Right cardiac atrium (tissue), 5 donors: ENCODE data around the gene RIPPLY1. TPM values are rescaled to one million over a fixed set of nuclear protein-coding genes. Genes with fewer than 3 reads are reported as not detected.
"Not testable (repeated sequence)": the region's sequence is repeated elsewhere in the genome, so short reads cannot be mapped to it uniquely, and the experiment has no call there.

ENCODE experiments used
- ATAC-seq, 2 donors: fragments of 200-7000 bp; cut with Tn5 transposase; one replicate each; pipeline versions ENCODE4 v1.8.0 to v1.9.1; 2020; ENCODE audit warnings: moderate library complexity in 2 of 2, mild to moderate bottlenecking in 1 of 2
- DNase-seq, 3 donors: peaks; one replicate each; pipeline ENCODE4 v3.0.0-alpha.2; 2020
- H3K27ac ChIP-seq: one replicate; pipeline ENCODE4 v1.5.1; 2013; ENCODE audit warnings: mild to moderate bottlenecking, low read length, control low read depth, moderate library complexity
- H3K27me3 ChIP-seq: one replicate; pipeline ENCODE4 v1.6.1; 2013; ENCODE audit not compliant: control insufficient read depth, insufficient read depth
- H3K4me1 ChIP-seq: one replicate; pipeline ENCODE4 v1.6.1; 2013; ENCODE audit warnings: low read length; ENCODE audit not compliant: control insufficient read depth, insufficient read depth
- H3K4me3 ChIP-seq: one replicate; pipeline ENCODE4 v1.5.1; 2013; ENCODE audit warnings: low read length, control low read depth
- H3K9me3 ChIP-seq: one replicate; pipeline ENCODE4 v1.6.1; 2013; ENCODE audit warnings: low read length; ENCODE audit not compliant: control insufficient read depth
- WGBS: extraction: QIAGEN DNeasy Blood & Tissue Kit; methylation state at CpG from one replicate; pipeline ENCODE4 v1.1.7; 2013; 5-methylcytosine and 5-hydroxymethylcytosine counted together
- intact Hi-C, 4 donors: fragments of 100-400 bp; cut with DNase I; formaldehyde crosslinking; loops; one replicate each; pipeline versions ENCODE4 v1.11.0 to v1.14.0; 2022 to 2023
- polyA plus RNA-seq: library from polyadenylated mRNA; stranded (reverse); fragments of 200-250 nt; gene quantifications from one replicate; pipeline ENCODE4 v1.2.3, GENCODE V29; 2013
- total RNA-seq, 4 donors: library from RNA; stranded (reverse); fragmentation: NEBNext Ultra II Directional; extraction: Animal tissue kit (Norgen Biotek cat#: 25700); gene quantifications; one replicate each; pipeline ENCODE4 v1.2.1, GENCODE V29; 2021
- donor health status: healthy with polysubstance abuse.
- donor health status: DM: no; HTN: yes; CAD: no.
- donor health status: DM: no; HTN: no; CAD: no.
- donor health status: DM: no; HTN: yes; CAD: no; lungs with severe emphysema.
- donor health status: DM: yes; HTN: yes; CAD: no.

RIPPLY1 gene
- total and polyA plus RNA-seq, 5 donors, result not detected

DNA sequence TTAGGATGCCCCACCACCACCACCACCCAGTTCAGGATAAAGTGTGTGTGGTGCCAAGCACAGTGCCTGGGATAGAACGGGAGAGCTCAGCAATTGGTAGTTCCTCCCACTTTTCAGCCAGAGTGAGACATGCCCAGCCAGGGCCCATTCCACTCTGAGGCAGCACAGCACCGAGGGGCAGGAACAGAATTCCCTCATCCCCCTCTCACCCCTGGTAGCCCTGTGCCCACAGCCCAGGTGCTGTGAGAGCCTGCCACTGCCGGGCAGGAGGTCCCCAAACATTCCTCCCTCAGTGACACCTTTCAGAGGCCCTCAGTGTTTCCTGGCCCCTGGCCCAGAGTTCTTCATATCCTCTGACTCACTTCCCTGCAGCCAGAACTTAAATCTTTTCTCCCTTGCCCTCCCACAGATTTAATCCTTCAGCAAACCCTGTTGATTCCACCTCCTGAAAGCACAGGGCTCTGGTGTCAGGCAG, 8.1 kb downstream of the RIPPLY1 start:
- intact Hi-C loops, result loop anchor here in 1 of 4 donors (5.0 kb wide), 1 partner anchor 57 kb away; no protein-coding TSS in a partner anchor
- ATAC-seq (peak in 1 of 2 donors; percentile 65), DNase-seq (peak in 2 of 3 donors; percentile 35 to 40)
- no peaks in the 10 kb centered on the region for H3K27me3 ChIP-seq
- peaks cover 3% of the 10 kb centered on the region for H3K4me1 ChIP-seq
- H3K9me3 ChIP-seq, result no peaks in the 10 kb centered on the region
- H3K27ac ChIP-seq, result no peak overlapping the region
- 41% methylated on average over 3 of the region's 3 CpGs for WGBS
- H3K4me3 ChIP-seq, result no peak overlapping the region

DNA sequence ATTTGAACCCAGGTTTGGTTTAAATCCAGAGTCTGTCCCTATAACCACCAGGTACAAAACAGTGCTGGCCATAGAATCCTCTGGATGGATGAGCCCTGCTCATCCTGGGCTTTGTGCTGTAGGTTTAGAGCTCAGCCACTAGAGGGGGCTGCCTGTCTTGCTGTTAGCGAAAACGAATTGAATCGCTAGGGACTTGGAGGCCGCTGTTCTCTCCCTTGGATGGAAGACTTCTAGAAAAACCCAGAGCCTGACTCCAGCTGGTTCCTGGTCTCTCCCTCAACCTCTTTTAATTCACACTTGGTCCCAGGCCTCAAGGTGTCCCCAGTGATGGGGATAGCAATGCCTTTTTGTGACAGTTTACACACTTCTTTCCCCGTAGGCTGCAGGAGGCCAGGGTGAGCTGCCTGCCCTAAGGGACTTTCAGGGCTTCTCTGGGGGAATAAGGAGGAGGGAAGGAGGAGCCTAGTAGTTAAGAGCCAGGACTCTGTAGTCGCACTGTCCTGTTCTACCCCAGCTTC, 8.7 kb downstream of the RIPPLY1 start:
- WGBS, result 22% methylated on average over 6 of the region's 6 CpGs
- Histone ChIP-seq H3K9me3 (no peaks in the 10 kb centered on the region), H3K27me3 (no peaks in the 10 kb centered on the region), H3K4me3 (no peak overlapping the region), H3K4me1 (peaks cover 3% of the 10 kb centered on the region), H3K27ac (no peak overlapping the region)
- ATAC-seq (peak; percentile 81 to 88), DNase-seq (peak; percentile 34 to 62 (median 59))
- intact Hi-C loops, result no loop called here

DNA sequence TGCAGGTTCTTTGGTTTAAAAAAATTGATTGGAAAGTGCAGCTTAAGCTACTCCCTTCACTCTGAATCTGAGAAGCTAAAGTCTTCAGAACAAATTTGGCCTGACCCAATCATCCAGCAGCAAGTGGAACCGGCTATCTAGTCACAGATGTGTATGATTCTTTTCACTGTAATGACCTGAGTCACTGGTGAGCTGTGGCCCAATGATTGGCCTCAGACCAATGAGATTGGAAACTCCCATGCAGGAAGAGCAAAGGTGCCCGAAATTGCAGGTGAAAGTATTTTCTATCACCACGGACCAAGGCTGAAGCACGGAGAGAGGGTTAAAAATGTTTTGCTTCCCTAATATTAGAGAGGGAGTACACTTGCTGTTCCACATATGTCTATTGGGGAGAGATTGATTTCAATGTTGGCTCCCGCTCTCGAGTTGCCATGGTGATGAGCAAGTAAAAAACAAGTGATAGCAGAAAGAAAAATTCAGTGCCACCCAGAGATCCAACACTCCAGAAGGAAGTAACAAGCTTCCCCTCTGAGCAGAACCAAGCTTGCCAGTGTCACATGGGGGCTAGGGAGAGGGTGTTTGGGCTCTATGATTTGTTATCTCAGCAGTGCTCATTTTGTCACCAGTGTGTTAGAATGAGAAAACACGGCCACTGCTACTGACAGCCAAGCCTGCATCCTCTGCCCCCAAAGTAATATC, 11.2 kb downstream of the RIPPLY1 start:
- H3K4me1 ChIP-seq, result peaks cover 3% of the 10 kb centered on the region
- no peak overlapping the region for H3K27ac ChIP-seq
- intact Hi-C loops, result no loop called here
- H3K4me3 ChIP-seq, result no peak overlapping the region
- no peak for ATAC-seq
- no peak for DNase-seq
- no peaks in the 10 kb centered on the region for H3K9me3 ChIP-seq
- H3K27me3 ChIP-seq, result no peaks in the 10 kb centered on the region
- WGBS, result 53% methylated on average over 7 of the region's 7 CpGs

DNA sequence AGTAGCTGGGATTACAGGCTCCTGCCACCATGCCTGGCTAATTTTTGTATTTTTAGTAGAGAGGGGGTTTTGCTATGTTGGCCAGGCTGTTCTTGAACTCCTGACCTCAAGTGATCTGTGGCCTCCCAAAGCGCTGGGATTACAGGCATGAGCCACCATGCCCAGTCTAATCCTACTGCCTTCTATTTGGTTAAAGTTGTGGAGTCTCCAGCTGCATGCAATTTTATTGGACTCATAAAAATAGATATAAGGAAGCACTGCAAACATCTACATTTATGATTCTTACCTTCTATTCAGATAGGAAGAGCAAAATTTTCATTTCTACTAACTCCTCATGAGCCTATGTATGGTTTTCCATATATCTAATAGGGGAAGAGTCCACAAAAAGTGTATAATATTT, 13.7 kb downstream of the RIPPLY1 start:
- no peak for ATAC-seq
- 80% methylated on average over 1 of the region's 1 CpG for WGBS

DNA sequence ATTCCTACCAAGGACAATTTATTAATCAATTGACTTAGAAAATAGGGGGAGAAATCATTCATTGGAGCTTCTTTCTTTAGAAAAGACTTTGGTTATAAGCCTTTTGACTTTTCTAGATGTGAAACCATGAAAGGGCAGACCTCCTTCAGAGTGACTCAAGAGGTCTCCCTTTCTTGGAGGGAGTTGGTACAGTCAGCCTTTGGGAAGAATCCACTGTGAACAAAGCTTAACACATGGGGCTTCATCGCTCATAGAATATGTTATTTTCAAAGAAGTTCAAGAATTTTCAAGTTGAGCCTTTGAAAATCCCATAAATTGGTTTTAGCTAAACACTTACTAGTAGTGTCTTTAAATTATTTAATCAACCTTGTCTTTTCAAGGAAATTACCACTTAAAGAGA, 28.0 kb downstream of the RIPPLY1 start:
- H3K27ac ChIP-seq, result no peak overlapping the region
- ATAC-seq (no peak), DNase-seq (no peak)
- H3K4me1 ChIP-seq, result no peaks in the 10 kb centered on the region
- no peaks in the 10 kb centered on the region for H3K27me3 ChIP-seq
- WGBS, result 94% methylated on average over 1 of the region's 1 CpG
- intact Hi-C loops, result no loop called here
- no peaks in the 10 kb centered on the region for H3K9me3 ChIP-seq
- no peak overlapping the region for H3K4me3 ChIP-seq

More for the DNA sequence above, 13.7 kb downstream of the RIPPLY1 start:
- H3K9me3 ChIP-seq, result no peaks in the 10 kb centered on the region
- H3K4me1 ChIP-seq, result no peaks in the 10 kb centered on the region
- intact Hi-C loops, result no loop called here
- DNase-seq, result no peak
- no peak overlapping the region for H3K4me3 ChIP-seq
- H3K27me3 ChIP-seq, result no peaks in the 10 kb centered on the region
- no peak overlapping the region for H3K27ac ChIP-seq

DNA sequence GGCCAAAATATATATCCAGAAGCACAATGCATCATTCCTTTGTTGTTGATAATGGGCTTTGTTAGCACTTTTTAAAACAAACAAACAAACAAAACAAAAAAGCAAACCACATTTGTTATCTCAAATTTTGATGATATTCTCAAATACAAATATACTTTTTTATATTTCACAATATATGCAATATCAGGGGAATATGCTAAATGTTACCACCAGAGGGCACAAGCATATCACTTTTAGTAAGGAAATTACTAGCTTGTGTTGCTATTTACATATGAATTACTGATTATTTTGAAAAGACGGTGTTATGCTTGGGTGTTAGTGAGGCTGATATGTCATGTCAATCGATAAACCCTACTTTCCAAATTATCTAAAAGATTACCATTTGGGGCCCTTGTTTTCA, 29.1 kb downstream of the RIPPLY1 start:
- Histone ChIP-seq H3K4me3 (no peak overlapping the region), H3K9me3 (no peaks in the 10 kb centered on the region), H3K4me1 (no peaks in the 10 kb centered on the region), H3K27me3 (no peaks in the 10 kb centered on the region), H3K27ac (no peak overlapping the region)
- intact Hi-C loops, result no loop called here
- DNase-seq (no peak), ATAC-seq (no peak)
- 82% methylated on average over 2 of the region's 2 CpGs for WGBS

DNA sequence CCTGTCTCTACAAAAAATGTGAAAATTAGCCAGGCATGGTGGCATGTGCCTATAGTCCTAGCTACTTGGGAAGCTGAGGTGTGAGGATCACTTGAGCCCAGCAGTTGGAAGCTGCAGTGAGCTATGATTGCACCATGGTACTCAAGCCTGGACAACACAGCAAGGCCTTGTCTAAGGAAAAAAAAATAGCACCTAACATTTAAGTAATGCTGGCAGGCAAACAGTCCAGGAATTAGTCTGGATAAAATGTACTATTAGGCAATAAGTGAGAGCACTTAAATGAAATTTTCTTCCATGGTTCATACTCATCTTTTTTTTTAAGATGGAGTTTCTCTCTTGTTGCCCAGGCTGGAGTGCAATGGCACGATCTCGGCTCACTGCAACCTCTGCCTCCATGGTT, 30.3 kb downstream of the RIPPLY1 start:
- intact Hi-C loops, result not testable (repeated sequence)

DNA sequence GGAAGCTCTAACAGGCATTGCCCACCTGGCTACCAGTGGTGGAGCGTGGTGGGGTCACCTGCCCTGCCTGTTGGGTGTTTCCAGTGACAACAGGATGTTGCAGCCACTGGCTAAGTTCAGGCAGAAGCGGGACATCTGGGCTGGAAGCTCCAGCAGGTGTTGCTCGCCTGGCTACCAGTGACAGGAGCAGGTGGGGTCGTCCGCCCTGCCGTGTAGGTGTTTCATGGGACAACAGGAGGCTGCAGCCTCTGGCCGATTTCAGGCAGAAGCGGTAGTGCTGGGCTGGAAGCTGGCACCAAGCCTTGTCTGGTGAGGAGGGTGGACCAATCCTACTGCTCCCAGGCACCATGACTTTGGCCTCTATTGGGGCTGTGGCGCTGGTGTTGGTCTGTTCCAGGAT, 39.4 kb downstream of the RIPPLY1 start:
- no peak overlapping the region for H3K4me3 ChIP-seq
- H3K27me3 ChIP-seq, result no peaks in the 10 kb centered on the region
- WGBS, result 98% methylated on average over 9 of the region's 9 CpGs
- ATAC-seq, result no peak
- peak in 1 of 3 donors; percentile 22 for DNase-seq
- H3K9me3 ChIP-seq, result no peaks in the 10 kb centered on the region
- no peaks in the 10 kb centered on the region for H3K4me1 ChIP-seq
- intact Hi-C loops, result no loop called here
- no peak overlapping the region for H3K27ac ChIP-seq

More for the DNA sequence above, 30.3 kb downstream of the RIPPLY1 start:
- H3K9me3 ChIP-seq, DNase-seq, ATAC-seq, H3K27ac ChIP-seq, H3K4me1 ChIP-seq, H3K4me3 ChIP-seq, H3K27me3 ChIP-seq: not testable (repeated sequence)
- 100% methylated on average over 2 of the region's 2 CpGs for WGBS

DNA sequence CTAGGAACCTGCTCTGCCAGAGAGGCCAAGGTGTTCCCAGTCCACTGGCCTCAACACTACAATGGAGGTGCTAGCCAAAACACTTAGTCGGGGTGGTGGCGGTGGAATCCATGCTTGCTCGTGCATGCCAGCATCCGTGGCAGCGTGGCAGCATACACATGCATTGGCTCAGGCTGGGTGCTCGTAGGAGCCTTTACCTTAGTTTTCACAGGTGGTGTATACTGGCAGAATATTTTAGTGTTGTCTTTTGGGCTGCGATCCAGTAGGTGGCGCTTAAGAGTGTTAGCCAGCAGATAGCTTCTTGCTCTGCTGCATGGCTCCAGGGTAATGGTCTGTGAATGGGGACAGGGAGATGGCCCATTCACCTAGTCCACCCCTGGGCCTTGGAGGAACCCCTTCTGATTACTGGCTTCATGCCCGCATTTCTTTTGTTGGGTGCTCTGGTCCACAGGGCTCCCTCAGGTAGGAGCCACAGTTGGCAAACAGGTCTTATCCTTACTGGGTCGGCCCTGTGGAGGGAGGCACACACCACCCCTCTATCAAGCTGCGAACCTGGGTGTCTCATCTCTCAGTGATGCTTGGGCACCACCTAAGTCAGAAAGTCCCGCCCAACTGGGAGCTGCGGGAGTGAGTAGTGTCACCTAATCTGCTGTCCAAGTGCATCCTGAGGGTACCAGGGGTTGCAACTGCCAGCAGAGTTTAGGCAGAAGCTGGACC, 40.0 kb downstream of the RIPPLY1 start:
- Histone ChIP-seq H3K4me1 (no peaks in the 10 kb centered on the region), H3K9me3 (no peaks in the 10 kb centered on the region), H3K4me3 (no peak overlapping the region), H3K27ac (no peak overlapping the region), H3K27me3 (no peaks in the 10 kb centered on the region)
- 78% methylated on average over 13 of the region's 13 CpGs for WGBS
- DNase-seq, result peak in 1 of 3 donors; percentile 32
- no peak for ATAC-seq
- intact Hi-C loops, result no loop called here
